Thyroid gland (tissue), 4 donors: Measurements from ENCODE around the gene PAK1.

Source experiments
- CTCF ChIP-seq, 6 experiments: fragments of 200-600 bp in 3 of 6; fragments of 450-650 bp in 3 of 6; sonication (generic) in 3 of 6; IDR thresholded peaks; one replicate each; pipeline ENCODE4 v1.5.1; 2016 to 2019; ENCODE audit warnings: antibody characterized with exemption in 6 of 6, mild to moderate bottlenecking in 2 of 6, inconsistent platforms in 1 of 6, moderate library complexity in 1 of 6
- POLR2A ChIP-seq, 2 donors: fragments of 450-650 bp; IDR thresholded peaks; one replicate each; pipeline ENCODE4 v1.6.1; 2017; ENCODE audit warnings: antibody characterized with exemption in 2 of 2, mild to moderate bottlenecking in 2 of 2, moderate library complexity in 1 of 2

GRCh38 chr11:77386178-77386577 is 87.7 kb downstream of the PAK1 start:
- TF ChIP-seq CTCF (IDR thresholded peaks at IDR 0.05): no peak
- no peak for TF ChIP-seq POLR2A (IDR thresholded peaks at IDR 0.05)
